Sigmoid colon (tissue), 4 donors: ENCODE measurements around the gene PTGDS.

Experiments
- EP300 ChIP-seq, 4 donors: sonication (generic); formaldehyde crosslinking; IDR thresholded peaks; one replicate each; pipeline ENCODE4 v1.6.1; 2017; ENCODE audit warnings: antibody characterized with exemption in 4 of 4
- POLR2A ChIP-seq, 2 donors: fragments of 450-650 bp; IDR thresholded peaks; one replicate each; pipeline ENCODE4 v1.6.1; 2016; ENCODE audit warnings: antibody characterized with exemption in 2 of 2, mild to moderate bottlenecking in 2 of 2, moderate library complexity in 2 of 2
- POLR2AphosphoS5 ChIP-seq, 4 donors: sonication (generic); formaldehyde crosslinking; IDR thresholded peaks; one replicate each; pipeline ENCODE4 v1.6.1; 2017; ENCODE audit warnings: antibody characterized with exemption in 4 of 4
- TF ChIP-seq, protein P1 (sequence below), 4 experiments: fragments of 450-650 bp in 3 of 4; fragments of 200-600 bp in 1 of 4; IDR thresholded peaks; one replicate each; pipeline ENCODE4 v1.5.1; 2016 to 2019; ENCODE audit warnings: antibody characterized with exemption in 4 of 4, mild to moderate bottlenecking in 3 of 4, moderate library complexity in 2 of 4

DNA sequence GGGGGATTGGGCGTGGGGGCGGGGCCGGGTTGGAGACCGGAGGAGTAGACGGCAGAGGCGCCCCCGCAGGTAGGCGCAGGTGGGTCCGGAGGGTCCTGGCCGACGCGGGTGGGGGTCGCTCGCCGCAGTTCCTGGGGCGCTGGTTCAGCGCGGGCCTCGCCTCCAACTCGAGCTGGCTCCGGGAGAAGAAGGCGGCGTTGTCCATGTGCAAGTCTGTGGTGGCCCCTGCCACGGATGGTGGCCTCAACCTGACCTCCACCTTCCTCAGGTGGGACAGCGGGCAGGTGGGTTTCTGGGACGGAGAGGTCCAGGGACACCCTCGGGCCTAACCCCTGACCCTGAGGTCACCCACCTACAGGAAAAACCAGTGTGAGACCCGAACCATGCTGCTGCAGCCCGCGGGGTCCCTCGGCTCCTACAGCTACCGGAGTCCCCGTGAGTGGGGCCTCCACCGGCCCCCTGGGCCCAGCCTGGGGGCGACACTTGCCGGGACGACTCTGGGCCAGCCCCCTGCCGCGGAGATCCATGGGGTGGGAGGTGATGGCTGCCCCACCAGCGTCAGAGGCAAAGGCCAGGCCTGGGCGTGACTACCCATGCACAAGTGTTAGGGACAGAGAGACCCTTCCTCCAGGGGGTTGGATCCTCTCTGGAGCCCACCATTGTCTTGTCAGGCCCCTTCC lies 1.7 kb downstream of the PTGDS start:
- TF ChIP-seq, protein P1, sequence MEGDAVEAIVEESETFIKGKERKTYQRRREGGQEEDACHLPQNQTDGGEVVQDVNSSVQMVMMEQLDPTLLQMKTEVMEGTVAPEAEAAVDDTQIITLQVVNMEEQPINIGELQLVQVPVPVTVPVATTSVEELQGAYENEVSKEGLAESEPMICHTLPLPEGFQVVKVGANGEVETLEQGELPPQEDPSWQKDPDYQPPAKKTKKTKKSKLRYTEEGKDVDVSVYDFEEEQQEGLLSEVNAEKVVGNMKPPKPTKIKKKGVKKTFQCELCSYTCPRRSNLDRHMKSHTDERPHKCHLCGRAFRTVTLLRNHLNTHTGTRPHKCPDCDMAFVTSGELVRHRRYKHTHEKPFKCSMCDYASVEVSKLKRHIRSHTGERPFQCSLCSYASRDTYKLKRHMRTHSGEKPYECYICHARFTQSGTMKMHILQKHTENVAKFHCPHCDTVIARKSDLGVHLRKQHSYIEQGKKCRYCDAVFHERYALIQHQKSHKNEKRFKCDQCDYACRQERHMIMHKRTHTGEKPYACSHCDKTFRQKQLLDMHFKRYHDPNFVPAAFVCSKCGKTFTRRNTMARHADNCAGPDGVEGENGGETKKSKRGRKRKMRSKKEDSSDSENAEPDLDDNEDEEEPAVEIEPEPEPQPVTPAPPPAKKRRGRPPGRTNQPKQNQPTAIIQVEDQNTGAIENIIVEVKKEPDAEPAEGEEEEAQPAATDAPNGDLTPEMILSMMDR (IDR thresholded peaks at IDR 0.05), result no peak
- no peak for TF ChIP-seq EP300 (IDR thresholded peaks at IDR 0.05)
- no peak for TF ChIP-seq POLR2AphosphoS5 (IDR thresholded peaks at IDR 0.05)
- TF ChIP-seq POLR2A (IDR thresholded peaks at IDR 0.05), result no peak
